ENCODE measurements around the gene EDRF1. TPM values are rescaled to one million over a fixed set of nuclear protein-coding genes. Genes with fewer than 3 reads are reported as not detected.

The EDRF1 gene
- total RNA-seq, 1 donor from 2014 or later = 45.9 TPM

- Mint-ChIP-seq H3K4me3 (no peak overlapping the region), H3K27ac (no peak overlapping the region), H3K4me1 (no peaks in the 10 kb centered on the region), H3K27me3 (ENCODE audit: low read depth) (peaks cover 41% of the 10 kb centered on the region), H3K36me3 (no peaks in the 10 kb centered on the region), H3K9me3 (no peaks in the 10 kb centered on the region)
- TF ChIP-seq CTCF (IDR thresholded peaks at IDR 0.05; ENCODE audit: unreplicated experiment) = no peak
- no peak for DNase-seq (ENCODE audit: low spot score in 2 of 2, unreplicated experiment in 2 of 2)
Observed at GRCh38 chr10:125683821-125684220, 35.7 kb upstream of the EDRF1 start.

- Mint-ChIP-seq H3K4me1 (peaks cover under 1% of the 10 kb centered on the region), H3K27me3 (ENCODE audit: low read depth) (peaks cover 39% of the 10 kb centered on the region), H3K36me3 (no peaks in the 10 kb centered on the region), H3K4me3 (no peak overlapping the region), H3K9me3 (no peaks in the 10 kb centered on the region), H3K27ac (no peak overlapping the region)
- no peak for DNase-seq (ENCODE audit: low spot score in 2 of 2, unreplicated experiment in 2 of 2)
- TF ChIP-seq CTCF (IDR thresholded peaks at IDR 0.05; ENCODE audit: unreplicated experiment) = no peak
Observed at GRCh38 chr10:125684581-125684980, 34.9 kb upstream of the EDRF1 start.

- H3K9me3 Mint-ChIP-seq = no peaks in the 10 kb centered on the region
- H3K4me3 Mint-ChIP-seq = no peak overlapping the region
- no peak overlapping the region for H3K27ac Mint-ChIP-seq
- peaks cover 28% of the 10 kb centered on the region for H3K27me3 Mint-ChIP-seq (ENCODE audit: low read depth)
- no peaks in the 10 kb centered on the region for H3K36me3 Mint-ChIP-seq
- no peak for DNase-seq (ENCODE audit: low spot score in 2 of 2, unreplicated experiment in 2 of 2)
- TF ChIP-seq CTCF (IDR thresholded peaks at IDR 0.05; ENCODE audit: unreplicated experiment) = no peak
- peaks cover 21% of the 10 kb centered on the region for H3K4me1 Mint-ChIP-seq
Observed at GRCh38 chr10:125687507-125688185, 31.9 kb upstream of the EDRF1 start.

GRCh38 chr10:125689955-125690569, 29.4 kb upstream of the EDRF1 start:
- no peak overlapping the region for H3K27ac Mint-ChIP-seq
- H3K27me3 Mint-ChIP-seq (ENCODE audit: low read depth) = peaks cover 8% of the 10 kb centered on the region
- no peaks in the 10 kb centered on the region for H3K36me3 Mint-ChIP-seq
- H3K9me3 Mint-ChIP-seq = no peaks in the 10 kb centered on the region
- no peak overlapping the region for H3K4me3 Mint-ChIP-seq
- TF ChIP-seq CTCF (IDR thresholded peaks at IDR 0.05; ENCODE audit: unreplicated experiment) = no peak
- DNase-seq (ENCODE audit: low spot score in 2 of 2, unreplicated experiment in 2 of 2) = no peak
- H3K4me1 Mint-ChIP-seq = peaks cover 31% of the 10 kb centered on the region

GRCh38 chr10:125691160-125691981, 28.1 kb upstream of the EDRF1 start:
- Mint-ChIP-seq H3K4me3 (no peak overlapping the region), H3K27me3 (ENCODE audit: low read depth) (peaks cover 8% of the 10 kb centered on the region), H3K36me3 (no peaks in the 10 kb centered on the region), H3K4me1 (peaks cover 33% of the 10 kb centered on the region), H3K9me3 (no peaks in the 10 kb centered on the region), H3K27ac (no peak overlapping the region)
- no peak for TF ChIP-seq CTCF (IDR thresholded peaks at IDR 0.05; ENCODE audit: unreplicated experiment)
- DNase-seq (ENCODE audit: low spot score in 2 of 2, unreplicated experiment in 2 of 2) = no peak

All from mesothelial cell of epicardium (in vitro differentiated cells).